K562 (cell line): Measurements from ENCODE around the gene SEPHS1. TPM values are rescaled to one million over a fixed set of nuclear protein-coding genes. Genes with fewer than 3 reads are reported as not detected.

ENCODE experiments used
- GATAD2A ChIP-seq: fragments of 450-650 bp; IDR thresholded peaks from 2 replicates; pipeline ENCODE4 v1.6.1; 2017
- RERE ChIP-seq: sonication (generic); formaldehyde crosslinking; IDR thresholded peaks from 2 replicates; pipeline ENCODE4 v1.8.0; 2023; ENCODE audit warnings: missing genetic modification reagents, mild to moderate bottlenecking, borderline replicate concordance
- polyA plus RNA-seq, 8 experiments: library from polyadenylated mRNA; depleted of rRNA in 4 of 8; stranded (reverse) in 5 of 8; unstranded in 3 of 8; fragments of >200 nt; fragmentation: Nextera tagmentation in 2 of 8; fragmentation: Illumina TruSeq in 1 of 8; extraction: Ambion mirVana in 2 of 8; extraction: Trizol in 1 of 8; gene quantifications; 2 replicates each; pipeline versions ENCODE4 v1.2.1 to v1.2.3, GENCODE V29; 2011 to 2014; ENCODE audit warnings: inconsistent platforms in 1 of 8, missing spikeins in 1 of 8
- total RNA-seq, 7 experiments: library from RNA; depleted of rRNA in 6 of 7; stranded (reverse); fragments of >200 nt in 6 of 7; fragmentation: Illumina TruSeq in 2 of 7; extraction: Trizol in 2 of 7; gene quantifications; 2 replicates each; pipeline versions ENCODE4 v1.2.1 to v1.2.3, GENCODE V29; 2011 to 2021; ENCODE audit warnings: low replicate concordance in 1 of 7
- TF ChIP-seq, protein P1 (sequence below): fragments of 450-650 bp; IDR thresholded peaks from 2 replicates; pipeline ENCODE4 v1.6.1; 2016; ENCODE audit warnings: mild to moderate bottlenecking, moderate library complexity

SEPHS1 gene
- total and polyA plus RNA-seq, 9 of the 15 experiments (the other 6 are each of a cell fraction or from before 2014, with no cell fraction given): 14.7 to 82.8 (median 41.8) TPM

DNA sequence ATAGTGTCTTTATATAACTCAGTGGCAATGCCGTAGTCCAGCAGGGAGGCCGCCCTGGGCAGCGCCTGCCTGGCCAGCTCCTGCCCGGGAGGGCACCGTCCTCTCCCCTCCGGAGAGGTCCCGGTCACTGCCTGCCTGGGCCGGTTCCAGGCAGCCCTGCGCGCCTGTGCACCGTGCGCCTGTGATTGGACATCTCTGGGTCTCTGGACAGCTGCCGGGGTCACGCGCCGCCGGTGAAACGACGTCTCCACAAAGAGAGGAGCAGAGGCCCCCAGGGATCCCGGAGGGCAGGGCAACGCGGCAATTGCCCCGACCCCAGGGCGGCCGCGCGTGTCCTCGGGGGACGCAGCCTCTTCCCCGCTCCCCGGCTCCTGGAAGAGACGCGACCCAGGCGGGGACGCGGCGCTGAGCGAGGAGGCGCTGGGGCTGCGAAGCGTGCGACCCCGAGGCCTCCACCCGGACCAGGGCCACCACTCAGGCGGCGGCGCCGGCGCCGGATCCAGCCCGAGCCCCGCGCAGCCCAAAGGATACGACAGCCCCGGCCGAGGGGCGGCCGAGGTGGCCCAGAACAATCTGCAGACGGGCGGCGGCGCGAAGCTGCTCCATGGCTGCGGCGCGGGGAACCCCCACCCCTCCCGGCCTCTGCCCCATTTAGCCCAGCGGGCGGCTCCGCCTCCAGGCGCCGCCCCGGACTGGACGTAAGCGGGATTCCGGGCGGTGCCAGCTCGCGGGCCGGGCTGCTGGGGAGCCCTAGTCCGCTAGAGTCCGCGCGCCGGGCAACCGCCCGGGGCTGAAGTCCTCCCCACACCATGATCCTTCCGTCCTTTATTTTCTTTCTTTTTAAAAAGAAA lies 48.4 kb downstream of the SEPHS1 start, which contains the start of gene PHYH (continued):
- TF ChIP-seq RERE (CRISPR knock-in tag): peak; percentile 43; the same call in 1 of the 2 replicates
- TF ChIP-seq, protein P1, sequence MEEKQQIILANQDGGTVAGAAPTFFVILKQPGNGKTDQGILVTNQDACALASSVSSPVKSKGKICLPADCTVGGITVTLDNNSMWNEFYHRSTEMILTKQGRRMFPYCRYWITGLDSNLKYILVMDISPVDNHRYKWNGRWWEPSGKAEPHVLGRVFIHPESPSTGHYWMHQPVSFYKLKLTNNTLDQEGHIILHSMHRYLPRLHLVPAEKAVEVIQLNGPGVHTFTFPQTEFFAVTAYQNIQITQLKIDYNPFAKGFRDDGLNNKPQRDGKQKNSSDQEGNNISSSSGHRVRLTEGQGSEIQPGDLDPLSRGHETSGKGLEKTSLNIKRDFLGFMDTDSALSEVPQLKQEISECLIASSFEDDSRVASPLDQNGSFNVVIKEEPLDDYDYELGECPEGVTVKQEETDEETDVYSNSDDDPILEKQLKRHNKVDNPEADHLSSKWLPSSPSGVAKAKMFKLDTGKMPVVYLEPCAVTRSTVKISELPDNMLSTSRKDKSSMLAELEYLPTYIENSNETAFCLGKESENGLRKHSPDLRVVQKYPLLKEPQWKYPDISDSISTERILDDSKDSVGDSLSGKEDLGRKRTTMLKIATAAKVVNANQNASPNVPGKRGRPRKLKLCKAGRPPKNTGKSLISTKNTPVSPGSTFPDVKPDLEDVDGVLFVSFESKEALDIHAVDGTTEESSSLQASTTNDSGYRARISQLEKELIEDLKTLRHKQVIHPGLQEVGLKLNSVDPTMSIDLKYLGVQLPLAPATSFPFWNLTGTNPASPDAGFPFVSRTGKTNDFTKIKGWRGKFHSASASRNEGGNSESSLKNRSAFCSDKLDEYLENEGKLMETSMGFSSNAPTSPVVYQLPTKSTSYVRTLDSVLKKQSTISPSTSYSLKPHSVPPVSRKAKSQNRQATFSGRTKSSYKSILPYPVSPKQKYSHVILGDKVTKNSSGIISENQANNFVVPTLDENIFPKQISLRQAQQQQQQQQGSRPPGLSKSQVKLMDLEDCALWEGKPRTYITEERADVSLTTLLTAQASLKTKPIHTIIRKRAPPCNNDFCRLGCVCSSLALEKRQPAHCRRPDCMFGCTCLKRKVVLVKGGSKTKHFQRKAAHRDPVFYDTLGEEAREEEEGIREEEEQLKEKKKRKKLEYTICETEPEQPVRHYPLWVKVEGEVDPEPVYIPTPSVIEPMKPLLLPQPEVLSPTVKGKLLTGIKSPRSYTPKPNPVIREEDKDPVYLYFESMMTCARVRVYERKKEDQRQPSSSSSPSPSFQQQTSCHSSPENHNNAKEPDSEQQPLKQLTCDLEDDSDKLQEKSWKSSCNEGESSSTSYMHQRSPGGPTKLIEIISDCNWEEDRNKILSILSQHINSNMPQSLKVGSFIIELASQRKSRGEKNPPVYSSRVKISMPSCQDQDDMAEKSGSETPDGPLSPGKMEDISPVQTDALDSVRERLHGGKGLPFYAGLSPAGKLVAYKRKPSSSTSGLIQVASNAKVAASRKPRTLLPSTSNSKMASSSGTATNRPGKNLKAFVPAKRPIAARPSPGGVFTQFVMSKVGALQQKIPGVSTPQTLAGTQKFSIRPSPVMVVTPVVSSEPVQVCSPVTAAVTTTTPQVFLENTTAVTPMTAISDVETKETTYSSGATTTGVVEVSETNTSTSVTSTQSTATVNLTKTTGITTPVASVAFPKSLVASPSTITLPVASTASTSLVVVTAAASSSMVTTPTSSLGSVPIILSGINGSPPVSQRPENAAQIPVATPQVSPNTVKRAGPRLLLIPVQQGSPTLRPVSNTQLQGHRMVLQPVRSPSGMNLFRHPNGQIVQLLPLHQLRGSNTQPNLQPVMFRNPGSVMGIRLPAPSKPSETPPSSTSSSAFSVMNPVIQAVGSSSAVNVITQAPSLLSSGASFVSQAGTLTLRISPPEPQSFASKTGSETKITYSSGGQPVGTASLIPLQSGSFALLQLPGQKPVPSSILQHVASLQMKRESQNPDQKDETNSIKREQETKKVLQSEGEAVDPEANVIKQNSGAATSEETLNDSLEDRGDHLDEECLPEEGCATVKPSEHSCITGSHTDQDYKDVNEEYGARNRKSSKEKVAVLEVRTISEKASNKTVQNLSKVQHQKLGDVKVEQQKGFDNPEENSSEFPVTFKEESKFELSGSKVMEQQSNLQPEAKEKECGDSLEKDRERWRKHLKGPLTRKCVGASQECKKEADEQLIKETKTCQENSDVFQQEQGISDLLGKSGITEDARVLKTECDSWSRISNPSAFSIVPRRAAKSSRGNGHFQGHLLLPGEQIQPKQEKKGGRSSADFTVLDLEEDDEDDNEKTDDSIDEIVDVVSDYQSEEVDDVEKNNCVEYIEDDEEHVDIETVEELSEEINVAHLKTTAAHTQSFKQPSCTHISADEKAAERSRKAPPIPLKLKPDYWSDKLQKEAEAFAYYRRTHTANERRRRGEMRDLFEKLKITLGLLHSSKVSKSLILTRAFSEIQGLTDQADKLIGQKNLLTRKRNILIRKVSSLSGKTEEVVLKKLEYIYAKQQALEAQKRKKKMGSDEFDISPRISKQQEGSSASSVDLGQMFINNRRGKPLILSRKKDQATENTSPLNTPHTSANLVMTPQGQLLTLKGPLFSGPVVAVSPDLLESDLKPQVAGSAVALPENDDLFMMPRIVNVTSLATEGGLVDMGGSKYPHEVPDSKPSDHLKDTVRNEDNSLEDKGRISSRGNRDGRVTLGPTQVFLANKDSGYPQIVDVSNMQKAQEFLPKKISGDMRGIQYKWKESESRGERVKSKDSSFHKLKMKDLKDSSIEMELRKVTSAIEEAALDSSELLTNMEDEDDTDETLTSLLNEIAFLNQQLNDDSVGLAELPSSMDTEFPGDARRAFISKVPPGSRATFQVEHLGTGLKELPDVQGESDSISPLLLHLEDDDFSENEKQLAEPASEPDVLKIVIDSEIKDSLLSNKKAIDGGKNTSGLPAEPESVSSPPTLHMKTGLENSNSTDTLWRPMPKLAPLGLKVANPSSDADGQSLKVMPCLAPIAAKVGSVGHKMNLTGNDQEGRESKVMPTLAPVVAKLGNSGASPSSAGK: peak; percentile 94
- 0 out of 2 replicates have a peak, but pooled peaks have one; percentile 25 for TF ChIP-seq GATAD2A
